SK-N-MC (cell line): ENCODE measurements around the gene AKAP6.

Experiments used
- EZH2 ChIP-seq: fragments of 200-600 bp; sonication (generic); IDR thresholded peaks from one replicate; pipeline ENCODE4 v1.6.1; 2017; ENCODE audit warnings: antibody characterized with exemption
- FOXP2 ChIP-seq: optimal IDR thresholded peaks from 2 replicates; pipeline ENCODE3; 2011; ENCODE audit warnings: mild to moderate bottlenecking, moderate library complexity; ENCODE audit not compliant: insufficient read depth; ENCODE audit errors: extremely low read length, control extremely low read depth
- POLR2AphosphoS5 ChIP-seq: IDR thresholded peaks from 2 replicates; pipeline ENCODE4 v1.6.1; 2012; ENCODE audit warnings: mild to moderate bottlenecking, low read depth, low read length, borderline replicate concordance

GRCh38 chr14:32713856-32714255 is 384.8 kb downstream of the AKAP6 start:
- no peak for TF ChIP-seq EZH2
- TF ChIP-seq POLR2AphosphoS5 = no peak
- TF ChIP-seq FOXP2 = no peak
